ENCODE measurements around the gene IFNL4. TPM values are rescaled to one million over a fixed set of nuclear protein-coding genes. Genes with fewer than 3 reads are reported as not detected.

Gene IFNL4
- total and polyA plus RNA-seq, 9 of the 15 experiments (the other 6 are each of a cell fraction or from before 2014, with no cell fraction given) = not detected

DNA sequence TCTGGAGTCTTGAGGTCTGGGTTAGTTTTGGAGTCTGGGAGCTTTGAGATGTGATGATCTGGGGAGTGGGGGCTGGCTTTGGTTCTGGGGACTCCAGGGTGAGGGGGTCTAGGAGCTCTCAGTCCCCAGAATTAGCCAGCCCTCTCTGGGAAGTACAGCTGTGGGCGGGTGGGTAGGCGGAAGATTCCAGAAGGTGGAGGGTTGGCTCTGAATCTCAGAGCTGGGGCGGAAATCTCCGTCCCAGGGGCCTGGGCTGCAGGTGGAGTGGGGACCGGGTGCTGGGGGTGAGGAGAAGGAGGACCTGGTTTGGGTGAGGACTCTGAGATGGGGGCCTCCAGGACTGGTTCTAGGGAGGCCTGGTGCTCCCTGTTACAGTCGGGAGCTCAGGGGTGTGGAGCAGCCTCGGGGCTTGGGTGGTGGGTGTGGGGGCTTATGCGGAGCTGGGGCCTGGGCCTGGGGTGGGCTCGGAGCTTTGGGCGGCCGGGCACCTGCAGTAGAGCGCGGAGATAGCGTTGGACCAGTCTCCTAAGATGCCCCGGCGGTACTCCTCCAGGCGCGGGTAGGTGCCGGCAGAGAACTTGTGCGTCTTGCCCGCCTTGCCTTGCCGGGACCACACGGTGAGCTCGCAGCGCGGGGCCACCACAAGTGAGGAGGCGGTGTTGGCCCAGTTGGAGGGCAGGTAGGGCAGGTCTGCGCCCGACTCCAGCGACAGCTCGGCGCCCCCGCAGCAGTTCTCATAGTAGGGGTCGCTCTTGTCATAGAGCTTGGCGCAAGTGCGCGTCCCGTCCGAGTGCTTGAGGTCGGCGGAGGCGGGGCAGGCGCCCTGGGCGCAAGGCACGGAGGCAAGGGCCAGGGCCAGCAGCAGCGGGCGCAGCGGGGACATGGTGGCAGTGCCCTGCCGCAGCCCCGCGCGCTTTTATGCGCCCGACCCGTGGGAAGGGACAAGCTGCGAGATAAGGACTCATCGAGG lies 45.0 kb downstream of the IFNL4 start, which contains the start of gene SYCN:
Gene SYCN, minus strand, starts transcription at position 892 of the 970 bp plus-strand sequence. Its CDS starts 9 bp downstream, at position 883.
- ATAC-seq (no peak), DNase-seq (ENCODE audit: extremely low read depth in 1 of 4, low spot score in 3 of 4) (no peak), FAIRE-seq (no peak)
- 86% methylated on average over 49 of the region's 57 CpGs for WGBS (ENCODE audit: insufficient coverage, low coverage, missing lambda C conversion rate)
- POLR2A ChIA-PET = interaction anchor here (0.8 to 1.0 kb wide), 3 partner anchors 10 to 82 kb away, joined by 3 to 4 read pairs (median 3); no protein-coding TSS in a partner anchor
- Histone ChIP-seq H2AFZ (ENCODE audit: low read depth, low read length) (peak within 1 kb of the TSS; percentile 54), H3K36me3 (ENCODE audit: control insufficient read depth, insufficient read depth, low read length) (no peaks in the 10 kb centered on the region), H4K20me1 (replicated peaks; ENCODE audit: control insufficient read depth, insufficient read depth, low read length) (no peaks in the 10 kb centered on the region; the same call in 1 of the 2 replicates), H3K4me3 (no peak within 1 kb of the TSS), H3K27ac (ENCODE audit: extremely low read depth, low read depth, low read length) (peak within 1 kb of the TSS; percentile 45), H3K4me1 (replicated peaks in 1 of 2; ENCODE audit: control insufficient read depth in 2 of 2, insufficient read depth in 2 of 2, low read length in 2 of 2) (peaks cover 24 to 57% of the 10 kb centered on the region in 2 experiments), H3K79me2 (ENCODE audit: control insufficient read depth, insufficient read depth, low read length) (no peaks in the 10 kb centered on the region), H3K9ac (ENCODE audit: insufficient read depth in 1 of 2, low read depth in 2 of 2, low read length in 2 of 2) (peak within 1 kb of the TSS; percentile 10 to 75; a peak in 2 of 4 replicates), H3K9me3 (replicated peaks; ENCODE audit: control insufficient read depth, insufficient read depth, low read depth, low read length) (no peaks in the 10 kb centered on the region), H3K27me3 (ENCODE audit: control insufficient read depth in 2 of 2, insufficient read depth in 2 of 2, low read length in 2 of 2) (no peaks in the 10 kb centered on the region), H3K4me2 (ENCODE audit: insufficient read depth, low read length) (peak within 1 kb of the TSS; percentile 42), H3K9me1 (ENCODE audit: control insufficient read depth, insufficient read depth, low read length) (no peaks in the 10 kb centered on the region)
- CTCF ChIA-PET (ENCODE audit: low intra/inter-chr PET ratio) = no interaction called here
- BruUV-seq (replicated peaks) = no TSS peak
- intact Hi-C loops (cut with micrococcal nuclease) = no loop called here
- in situ Hi-C loops (cut with MboI) = no loop called here
- TF ChIP-seq TRIM28 (IDR thresholded peaks at IDR 0.05) (no peak), ZNF583 (CRISPR knock-in tag; IDR thresholded peaks at IDR 0.05) (no peak), TGIF2 (CRISPR knock-in tag; IDR thresholded peaks at IDR 0.05) (no peak), HNRNPL (IDR thresholded peaks at IDR 0.05; ENCODE audit: low read depth, low read length) (peak; percentile 55; the same call in 1 of the 2 replicates)
- TF ChIP-seq, protein P1, sequence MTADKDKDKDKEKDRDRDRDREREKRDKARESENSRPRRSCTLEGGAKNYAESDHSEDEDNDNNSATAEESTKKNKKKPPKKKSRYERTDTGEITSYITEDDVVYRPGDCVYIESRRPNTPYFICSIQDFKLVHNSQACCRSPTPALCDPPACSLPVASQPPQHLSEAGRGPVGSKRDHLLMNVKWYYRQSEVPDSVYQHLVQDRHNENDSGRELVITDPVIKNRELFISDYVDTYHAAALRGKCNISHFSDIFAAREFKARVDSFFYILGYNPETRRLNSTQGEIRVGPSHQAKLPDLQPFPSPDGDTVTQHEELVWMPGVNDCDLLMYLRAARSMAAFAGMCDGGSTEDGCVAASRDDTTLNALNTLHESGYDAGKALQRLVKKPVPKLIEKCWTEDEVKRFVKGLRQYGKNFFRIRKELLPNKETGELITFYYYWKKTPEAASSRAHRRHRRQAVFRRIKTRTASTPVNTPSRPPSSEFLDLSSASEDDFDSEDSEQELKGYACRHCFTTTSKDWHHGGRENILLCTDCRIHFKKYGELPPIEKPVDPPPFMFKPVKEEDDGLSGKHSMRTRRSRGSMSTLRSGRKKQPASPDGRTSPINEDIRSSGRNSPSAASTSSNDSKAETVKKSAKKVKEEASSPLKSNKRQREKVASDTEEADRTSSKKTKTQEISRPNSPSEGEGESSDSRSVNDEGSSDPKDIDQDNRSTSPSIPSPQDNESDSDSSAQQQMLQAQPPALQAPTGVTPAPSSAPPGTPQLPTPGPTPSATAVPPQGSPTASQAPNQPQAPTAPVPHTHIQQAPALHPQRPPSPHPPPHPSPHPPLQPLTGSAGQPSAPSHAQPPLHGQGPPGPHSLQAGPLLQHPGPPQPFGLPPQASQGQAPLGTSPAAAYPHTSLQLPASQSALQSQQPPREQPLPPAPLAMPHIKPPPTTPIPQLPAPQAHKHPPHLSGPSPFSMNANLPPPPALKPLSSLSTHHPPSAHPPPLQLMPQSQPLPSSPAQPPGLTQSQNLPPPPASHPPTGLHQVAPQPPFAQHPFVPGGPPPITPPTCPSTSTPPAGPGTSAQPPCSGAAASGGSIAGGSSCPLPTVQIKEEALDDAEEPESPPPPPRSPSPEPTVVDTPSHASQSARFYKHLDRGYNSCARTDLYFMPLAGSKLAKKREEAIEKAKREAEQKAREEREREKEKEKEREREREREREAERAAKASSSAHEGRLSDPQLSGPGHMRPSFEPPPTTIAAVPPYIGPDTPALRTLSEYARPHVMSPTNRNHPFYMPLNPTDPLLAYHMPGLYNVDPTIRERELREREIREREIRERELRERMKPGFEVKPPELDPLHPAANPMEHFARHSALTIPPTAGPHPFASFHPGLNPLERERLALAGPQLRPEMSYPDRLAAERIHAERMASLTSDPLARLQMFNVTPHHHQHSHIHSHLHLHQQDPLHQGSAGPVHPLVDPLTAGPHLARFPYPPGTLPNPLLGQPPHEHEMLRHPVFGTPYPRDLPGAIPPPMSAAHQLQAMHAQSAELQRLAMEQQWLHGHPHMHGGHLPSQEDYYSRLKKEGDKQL (CRISPR knock-in tag; IDR thresholded peaks at IDR 0.05; ENCODE audit: borderline replicate concordance) = no peak
- TF ChIP-seq, protein P2, sequence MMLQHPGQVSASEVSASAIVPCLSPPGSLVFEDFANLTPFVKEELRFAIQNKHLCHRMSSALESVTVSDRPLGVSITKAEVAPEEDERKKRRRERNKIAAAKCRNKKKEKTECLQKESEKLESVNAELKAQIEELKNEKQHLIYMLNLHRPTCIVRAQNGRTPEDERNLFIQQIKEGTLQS (IDR thresholded peaks at IDR 0.05) = no peak
- TF ChIP-seq, protein P2 (CRISPR knock-in tag; conservative IDR thresholded peaks at IDR 0.05) = no peak
- TF ChIP-seq, protein P3, sequence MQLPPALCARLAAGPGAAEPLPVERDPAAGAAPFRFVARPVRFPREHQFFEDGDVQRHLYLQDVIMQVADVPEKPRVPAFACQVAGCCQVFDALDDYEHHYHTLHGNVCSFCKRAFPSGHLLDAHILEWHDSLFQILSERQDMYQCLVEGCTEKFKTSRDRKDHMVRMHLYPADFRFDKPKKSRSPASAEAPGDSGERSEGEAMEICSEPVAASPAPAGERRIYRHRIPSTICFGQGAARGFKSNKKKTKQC (CRISPR knock-in tag; IDR thresholded peaks at IDR 0.05) = no peak
- TF ChIP-seq, protein P4, sequence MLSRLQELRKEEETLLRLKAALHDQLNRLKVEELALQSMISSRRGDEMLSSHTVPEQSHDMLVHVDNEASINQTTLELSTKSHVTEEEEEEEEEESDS (CRISPR knock-in tag; IDR thresholded peaks at IDR 0.05) = no peak
- TF ChIP-seq, protein P5, sequence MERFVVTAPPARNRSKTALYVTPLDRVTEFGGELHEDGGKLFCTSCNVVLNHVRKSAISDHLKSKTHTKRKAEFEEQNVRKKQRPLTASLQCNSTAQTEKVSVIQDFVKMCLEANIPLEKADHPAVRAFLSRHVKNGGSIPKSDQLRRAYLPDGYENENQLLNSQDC (CRISPR knock-in tag; IDR thresholded peaks at IDR 0.05) = no peak
- TF ChIP-seq, protein P6, sequence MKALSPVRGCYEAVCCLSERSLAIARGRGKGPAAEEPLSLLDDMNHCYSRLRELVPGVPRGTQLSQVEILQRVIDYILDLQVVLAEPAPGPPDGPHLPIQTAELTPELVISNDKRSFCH (CRISPR knock-in tag; IDR thresholded peaks at IDR 0.05) = no peak
- TF ChIP-seq, protein P6 (tag; IDR thresholded peaks at IDR 0.05) = 0 out of 2 replicates have a peak, but pooled peaks have one; percentile 25

Measured in K562 (cell line).